KMS-11 (cell line): ENCODE measurements around the gene SORCS2.

Experiments used
- H2AFZ ChIP-seq: fragments of 200-600 bp; sonication (generic); 2 replicates; pipeline ENCODE4 v1.6.1; 2016; ENCODE audit warnings: antibody characterized with exemption, mixed run types, low read depth
- H3K27ac ChIP-seq: fragments of 200-600 bp; sonication (generic); 2 replicates; pipeline ENCODE4 v1.6.1; 2016; ENCODE audit warnings: mild to moderate bottlenecking, mixed run types
- H3K27me3 ChIP-seq: fragments of 200-600 bp; sonication (generic); 2 replicates; pipeline ENCODE4 v1.6.1; 2017; ENCODE audit warnings: mild to moderate bottlenecking, low read depth, mixed run types, moderate library complexity; ENCODE audit not compliant: insufficient read depth
- H3K36me3 ChIP-seq: fragments of 200-600 bp; sonication (generic); 2 replicates; pipeline ENCODE4 v1.6.1; 2017; ENCODE audit warnings: mild to moderate bottlenecking, mixed run types; ENCODE audit not compliant: insufficient read depth
- H3K4me1 ChIP-seq: fragments of 200-600 bp; sonication (generic); 2 replicates; pipeline ENCODE4 v1.6.1; 2016; ENCODE audit warnings: mild to moderate bottlenecking, low read depth, mixed run types; ENCODE audit not compliant: poor library complexity, severe bottlenecking
- H3K4me2 ChIP-seq: fragments of 200-600 bp; sonication (generic); 2 replicates; pipeline ENCODE4 v1.7.0; 2016; ENCODE audit warnings: mild to moderate bottlenecking, mixed run types
- H3K4me3 ChIP-seq: fragments of 200-600 bp; sonication (generic); IDR thresholded peaks from 2 replicates; pipeline ENCODE4 v1.6.1; 2017; ENCODE audit warnings: low read depth, low read length, mixed read lengths; ENCODE audit not compliant: insufficient read depth
- H3K79me2 ChIP-seq: fragments of 200-600 bp; sonication (generic); 2 replicates; pipeline ENCODE4 v1.6.1; 2016; ENCODE audit warnings: low read depth, mixed run types; ENCODE audit not compliant: insufficient read depth
- H3K9ac ChIP-seq: fragments of 200-600 bp; sonication (generic); 2 replicates; pipeline ENCODE4 v1.6.1; 2016; ENCODE audit warnings: mild to moderate bottlenecking, mixed run types
- H4K20me1 ChIP-seq: fragments of 200-600 bp; sonication (generic); 2 replicates; pipeline ENCODE4 v1.6.1; 2016; ENCODE audit warnings: mild to moderate bottlenecking, mixed run types; ENCODE audit not compliant: insufficient read depth
- CTCF ChIP-seq: fragments of 200-600 bp; sonication (generic); conservative IDR thresholded peaks from 2 replicates; pipeline ENCODE4 v1.6.1; 2017; ENCODE audit warnings: low read depth, mild to moderate bottlenecking, antibody characterized with exemption, low read length, moderate library complexity, mixed read lengths

The SORCS2 gene

GRCh38 chr4:7199129-7199725 is 6.9 kb downstream of the SORCS2 start:
- H3K9ac ChIP-seq = no peak overlapping the region
- TF ChIP-seq CTCF = no peak
- H2AFZ ChIP-seq = no peak overlapping the region
- H3K27me3 ChIP-seq = peaks cover 16% of the 10 kb centered on the region
- no peak overlapping the region for H3K4me3 ChIP-seq
- no peaks in the 10 kb centered on the region for H3K79me2 ChIP-seq
- no peaks in the 10 kb centered on the region for H4K20me1 ChIP-seq
- H3K4me2 ChIP-seq = no peak overlapping the region
- no peak overlapping the region for H3K27ac ChIP-seq
- H3K36me3 ChIP-seq = no peaks in the 10 kb centered on the region
- no peaks in the 10 kb centered on the region for H3K4me1 ChIP-seq

GRCh38 chr4:7199771-7200441 is 7.6 kb downstream of the SORCS2 start:
- no peaks in the 10 kb centered on the region for H3K4me1 ChIP-seq
- no peak overlapping the region for H2AFZ ChIP-seq
- no peak overlapping the region for H3K9ac ChIP-seq
- TF ChIP-seq CTCF = no peak
- no peak overlapping the region for H3K27ac ChIP-seq
- H3K27me3 ChIP-seq = peaks cover 16% of the 10 kb centered on the region
- H4K20me1 ChIP-seq = no peaks in the 10 kb centered on the region
- no peaks in the 10 kb centered on the region for H3K36me3 ChIP-seq
- no peaks in the 10 kb centered on the region for H3K79me2 ChIP-seq
- H3K4me2 ChIP-seq = no peak overlapping the region
- no peak overlapping the region for H3K4me3 ChIP-seq

- no peaks in the 10 kb centered on the region for H4K20me1 ChIP-seq
- no peaks in the 10 kb centered on the region for H3K36me3 ChIP-seq
- H3K27me3 ChIP-seq = peaks cover 16% of the 10 kb centered on the region
- no peak overlapping the region for H3K4me3 ChIP-seq
- H3K9ac ChIP-seq = no peak overlapping the region
- TF ChIP-seq CTCF = no peak
- H3K4me2 ChIP-seq = no peak overlapping the region
- no peaks in the 10 kb centered on the region for H3K4me1 ChIP-seq
- no peak overlapping the region for H2AFZ ChIP-seq
- H3K79me2 ChIP-seq = no peaks in the 10 kb centered on the region
- no peak overlapping the region for H3K27ac ChIP-seq
These were observed 8.5 kb downstream of the SORCS2 start for GRCh38 chr4:7200801-7201200.

- H4K20me1 ChIP-seq = no peaks in the 10 kb centered on the region
- no peaks in the 10 kb centered on the region for H3K36me3 ChIP-seq
- H3K79me2 ChIP-seq = no peaks in the 10 kb centered on the region
- H3K4me2 ChIP-seq = no peak overlapping the region
- H3K27ac ChIP-seq = no peak overlapping the region
- no peak overlapping the region for H2AFZ ChIP-seq
- no peaks in the 10 kb centered on the region for H3K4me1 ChIP-seq
- no peak for TF ChIP-seq CTCF
- no peak overlapping the region for H3K4me3 ChIP-seq
- H3K27me3 ChIP-seq = peaks cover 16% of the 10 kb centered on the region
- no peak overlapping the region for H3K9ac ChIP-seq
These were observed 9.3 kb downstream of the SORCS2 start for GRCh38 chr4:7201420-7202305.
